HG02884 (cell line): Measurements from ENCODE around the gene DHRSX.

ENCODE experiments used
- ATAC-seq: cut with Tn5 transposase; IDR thresholded peaks from one replicate; pipeline ENCODE4 v1.9.1; 2021; ENCODE audit warnings: mild to moderate bottlenecking, moderate library complexity; ENCODE audit not compliant: unreplicated experiment

The DHRSX gene

DNA sequence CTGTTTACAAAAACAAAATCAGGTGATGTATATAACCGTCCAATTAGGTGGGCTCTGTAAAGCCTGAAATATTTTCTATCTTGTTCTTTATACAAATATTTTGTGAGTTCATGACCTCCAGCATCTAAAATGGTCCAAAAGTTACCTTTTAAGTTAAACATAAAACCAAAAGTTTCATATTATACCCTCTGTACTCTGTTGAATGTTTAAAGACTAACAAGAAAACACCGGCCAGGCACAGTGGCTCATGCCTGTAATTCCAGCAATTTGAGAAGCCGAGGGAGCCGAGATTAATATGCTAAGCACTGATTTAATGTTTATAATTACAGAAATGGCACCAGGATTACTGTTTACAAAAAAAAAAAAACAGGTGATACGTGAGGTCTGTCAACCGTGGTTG is 328.4 kb downstream of the DHRSX start:
- ATAC-seq, result no peak
